Measurements from ENCODE around the gene ZCCHC3.

ZCCHC3 gene

DNA sequence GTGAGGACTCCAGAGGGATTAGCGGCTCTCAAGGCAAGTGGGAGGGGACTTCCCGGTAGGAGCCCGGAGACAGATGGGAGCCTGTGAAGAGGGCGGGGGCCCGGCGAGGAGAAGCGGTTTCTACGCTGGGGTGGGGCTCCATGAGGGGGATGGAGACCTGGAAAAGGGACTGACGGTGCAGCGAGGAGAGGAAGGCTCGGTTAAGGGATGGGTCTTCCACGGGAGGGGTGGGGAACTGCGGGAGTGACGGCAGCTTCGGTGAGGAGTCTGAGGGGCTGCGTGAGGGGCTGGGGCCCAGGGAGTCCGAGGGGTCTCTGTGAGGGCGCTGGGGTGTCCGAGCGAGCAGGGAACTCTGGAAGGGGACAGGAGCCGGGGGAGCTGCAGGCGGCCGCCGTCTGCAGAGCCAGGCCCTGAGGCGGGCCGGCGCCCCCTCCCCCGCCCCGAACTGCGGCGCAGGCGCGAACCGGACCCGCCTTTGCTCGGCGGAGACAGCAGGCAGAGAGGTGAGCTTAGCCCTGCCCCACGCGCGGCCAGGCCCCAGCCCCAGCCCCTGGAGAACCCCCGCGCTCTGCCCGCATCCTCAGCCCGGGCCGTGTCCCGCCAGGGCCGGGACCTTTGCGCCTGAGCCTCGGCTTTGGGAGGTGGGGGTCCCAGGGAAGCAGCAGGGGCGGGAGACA lies 49.4 kb downstream of the ZCCHC3 start, which contains the start of gene NRSN2:
TSS of gene NRSN2 (plus strand) at position 472 of the 677 bp plus-strand sequence. CDS start 2,533 bp downstream, outside the sequence.
- DNase-seq, result peak in 12 of 14 donors; percentile 16 to 70 (median 46)

DNA sequence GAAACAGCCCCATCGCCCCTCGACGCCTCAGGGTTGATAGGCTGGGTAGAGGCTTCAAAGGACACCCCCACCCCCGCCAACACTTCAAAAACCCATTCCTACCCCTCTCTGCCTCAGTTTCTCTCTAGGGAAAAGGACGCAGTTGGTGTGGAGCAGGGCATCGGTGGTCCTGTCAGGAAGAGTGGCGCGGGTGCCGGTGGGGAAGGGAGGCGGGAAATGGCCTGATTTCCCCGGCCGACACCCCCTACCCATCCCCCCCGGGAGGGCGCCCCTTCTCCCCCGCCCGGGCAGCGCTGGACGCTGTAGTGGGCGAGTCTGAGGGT lies 49.9 kb downstream of the ZCCHC3 start:
- DNase-seq, result peak in 1 of 14 donors; percentile 49

DNA sequence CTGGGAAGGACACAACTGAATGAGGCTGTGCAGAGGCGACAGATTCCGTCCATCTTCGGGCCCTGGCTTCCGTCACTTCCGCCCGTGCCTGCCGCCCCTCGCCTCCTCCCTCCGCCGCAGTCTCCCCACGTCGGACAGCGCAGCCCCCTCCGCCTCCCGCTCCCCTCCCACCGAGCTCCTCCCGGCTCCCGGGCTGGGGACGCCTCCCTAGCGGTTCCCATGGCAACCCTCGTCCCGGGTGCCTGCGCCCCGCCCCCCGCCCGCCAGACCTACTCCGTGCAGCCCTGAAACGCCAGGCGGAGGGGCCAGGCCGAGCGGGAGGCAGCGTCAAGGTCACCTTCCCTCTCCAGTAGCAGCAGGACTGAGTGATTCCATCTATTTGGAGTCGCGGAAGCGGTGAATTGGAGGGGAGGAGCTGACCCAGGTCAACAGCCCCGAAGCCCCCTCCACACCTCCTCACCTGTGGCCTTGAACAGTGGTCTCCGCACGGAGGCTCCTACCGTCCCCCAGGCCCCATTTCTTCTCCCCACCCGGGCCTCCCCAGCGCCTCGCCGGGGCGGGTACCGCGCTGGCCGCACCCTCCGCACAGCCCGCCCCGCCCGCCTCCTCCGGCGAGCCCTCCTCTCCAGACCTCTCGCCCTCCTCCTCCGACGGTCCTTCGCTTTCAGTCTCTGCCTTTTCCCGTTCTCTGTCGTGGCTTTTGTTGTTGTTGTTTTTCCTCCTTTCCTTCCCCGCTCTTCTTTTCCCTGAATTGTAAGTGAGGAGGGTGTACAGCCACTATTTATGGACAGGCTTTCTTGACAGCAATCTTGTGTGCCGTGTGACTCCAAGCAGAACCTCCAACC lies 50.5 kb downstream of the ZCCHC3 start:
- DNase-seq, result peak in 13 of 14 donors; percentile 43 to 91 (median 76)

DNA sequence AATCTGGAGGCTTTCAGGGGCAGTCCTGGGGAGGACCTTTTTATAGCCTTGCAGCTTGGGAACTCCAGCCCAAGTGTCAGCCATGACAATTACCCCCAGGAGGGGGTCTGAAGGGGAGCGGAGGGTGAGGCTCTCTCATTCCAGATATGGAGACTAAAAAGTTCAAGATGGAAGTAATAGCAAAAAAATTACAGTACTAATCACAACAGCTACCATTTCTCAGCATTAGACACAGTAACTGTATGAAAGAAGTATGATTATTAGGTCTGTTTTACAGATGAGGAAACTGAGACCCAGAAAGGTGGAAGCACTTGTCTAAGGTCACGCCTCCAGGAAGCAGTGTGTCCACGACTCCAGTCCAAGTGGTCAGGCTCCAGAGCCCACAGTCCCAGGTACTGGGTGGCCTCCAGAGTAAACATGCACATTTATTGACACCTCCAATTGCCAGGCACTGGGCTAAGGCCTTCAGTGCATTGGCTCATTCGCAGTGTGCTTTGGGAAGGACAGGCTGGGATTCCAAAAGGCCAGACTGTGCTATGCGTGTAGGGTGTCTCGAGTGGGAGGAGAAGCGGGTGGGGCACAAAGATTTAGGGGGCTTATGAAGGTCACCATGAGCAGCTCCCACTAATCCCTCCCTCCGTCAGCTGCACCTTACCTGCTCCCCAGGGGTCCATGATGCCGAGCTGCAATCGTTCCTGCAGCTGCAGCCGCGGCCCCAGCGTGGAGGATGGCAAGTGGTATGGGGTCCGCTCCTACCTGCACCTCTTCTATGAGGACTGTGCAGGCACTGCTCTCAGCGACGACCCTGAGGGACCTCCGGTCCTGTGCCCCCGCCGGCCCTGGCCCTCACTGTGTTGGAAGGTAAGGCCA lies 51.8 kb downstream of the ZCCHC3 start:
- DNase-seq, result no peak
